Loucy (cell line): Measurements from ENCODE around the gene ANO9.

Experiments used
- EZH2phosphoT487 ChIP-seq: fragments of 200-600 bp; IDR thresholded peaks from 2 replicates; pipeline ENCODE4 v1.6.1; 2018; ENCODE audit warnings: antibody characterized with exemption, mild to moderate bottlenecking, moderate library complexity, borderline replicate concordance
- TF ChIP-seq, protein P1 (sequence below): fragments of 200-600 bp; sonication (generic); conservative IDR thresholded peaks from 2 replicates; pipeline ENCODE4 v1.5.1; 2014; ENCODE audit warnings: mild to moderate bottlenecking, antibody characterized with exemption, low read length

DNA sequence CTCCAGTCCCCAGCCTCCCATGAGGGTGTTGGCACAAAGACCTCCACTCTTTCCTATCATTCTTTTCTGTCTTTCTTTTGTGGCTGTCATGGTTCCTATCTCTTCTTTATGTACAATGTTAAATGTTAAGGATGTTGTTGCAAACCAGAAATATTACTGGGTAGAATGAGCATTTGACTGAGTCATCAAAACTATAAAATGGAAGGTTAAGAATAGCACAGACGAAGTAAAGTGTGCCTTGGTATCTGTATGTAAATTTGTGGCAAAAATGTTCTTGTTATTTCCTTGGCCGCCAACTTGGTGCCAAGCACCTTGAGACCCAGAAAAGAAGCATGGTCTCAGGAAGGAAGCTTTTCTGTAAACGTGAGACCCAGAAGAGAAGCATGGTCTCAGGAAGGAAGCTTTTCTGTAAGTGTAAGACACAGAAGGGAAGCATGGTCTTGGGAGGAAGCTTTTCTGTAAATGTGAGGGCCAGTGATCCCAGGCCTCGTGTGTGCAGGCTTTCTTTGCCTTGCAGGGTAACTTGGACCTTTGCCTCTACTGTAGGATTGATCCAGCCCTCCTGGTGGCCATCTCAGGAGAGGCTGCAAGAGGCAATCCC lies 54.5 kb downstream of the ANO9 start:
- TF ChIP-seq, protein P1, sequence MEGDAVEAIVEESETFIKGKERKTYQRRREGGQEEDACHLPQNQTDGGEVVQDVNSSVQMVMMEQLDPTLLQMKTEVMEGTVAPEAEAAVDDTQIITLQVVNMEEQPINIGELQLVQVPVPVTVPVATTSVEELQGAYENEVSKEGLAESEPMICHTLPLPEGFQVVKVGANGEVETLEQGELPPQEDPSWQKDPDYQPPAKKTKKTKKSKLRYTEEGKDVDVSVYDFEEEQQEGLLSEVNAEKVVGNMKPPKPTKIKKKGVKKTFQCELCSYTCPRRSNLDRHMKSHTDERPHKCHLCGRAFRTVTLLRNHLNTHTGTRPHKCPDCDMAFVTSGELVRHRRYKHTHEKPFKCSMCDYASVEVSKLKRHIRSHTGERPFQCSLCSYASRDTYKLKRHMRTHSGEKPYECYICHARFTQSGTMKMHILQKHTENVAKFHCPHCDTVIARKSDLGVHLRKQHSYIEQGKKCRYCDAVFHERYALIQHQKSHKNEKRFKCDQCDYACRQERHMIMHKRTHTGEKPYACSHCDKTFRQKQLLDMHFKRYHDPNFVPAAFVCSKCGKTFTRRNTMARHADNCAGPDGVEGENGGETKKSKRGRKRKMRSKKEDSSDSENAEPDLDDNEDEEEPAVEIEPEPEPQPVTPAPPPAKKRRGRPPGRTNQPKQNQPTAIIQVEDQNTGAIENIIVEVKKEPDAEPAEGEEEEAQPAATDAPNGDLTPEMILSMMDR, result no peak
- no peak for TF ChIP-seq EZH2phosphoT487
